ENCODE data around the gene INHBC.
"Not testable (repeated sequence)": the region's sequence is repeated elsewhere in the genome, so short reads cannot be mapped to it uniquely, and the experiment has no call there.

INHBC gene

DNA sequence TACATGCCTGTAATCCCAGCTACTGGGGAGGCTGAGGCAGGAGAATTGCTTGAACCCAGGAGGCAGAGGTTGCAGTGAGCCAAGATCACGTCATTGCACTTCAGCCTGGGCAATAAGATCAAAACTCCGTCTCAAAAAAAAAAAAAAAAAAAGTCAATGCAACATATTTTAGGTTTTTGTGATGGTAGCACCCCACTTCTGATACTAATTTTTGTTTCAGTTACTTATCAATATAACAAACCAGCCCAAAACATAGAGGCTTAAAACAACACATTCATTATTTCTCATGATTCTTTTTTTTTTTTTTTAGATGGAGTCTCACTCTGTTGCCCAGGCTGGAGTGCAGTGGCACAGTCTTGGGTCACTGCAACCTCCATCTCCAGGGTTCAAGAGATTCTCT, 6.8 kb downstream of the INHBC start:
- H3K27me3 Mint-ChIP-seq, result not testable (repeated sequence)

GRCh38 chr12:57441846-57442427, 7.4 kb downstream of the INHBC start:
- no peaks in the 10 kb centered on the region for H3K4me1 Mint-ChIP-seq (ENCODE audit: low read depth)
- peaks cover 4% of the 10 kb centered on the region for H3K36me3 Mint-ChIP-seq
- no peak overlapping the region for H3K4me3 Mint-ChIP-seq
- no peak overlapping the region for H3K27ac Mint-ChIP-seq
- H3K9me3 Mint-ChIP-seq (ENCODE audit: low read depth), result no peaks in the 10 kb centered on the region
- peaks cover 3% of the 10 kb centered on the region for H3K27me3 Mint-ChIP-seq

More for the DNA sequence above, 6.8 kb downstream of the INHBC start:
- H3K4me1 Mint-ChIP-seq (ENCODE audit: low read depth); H3K4me3 Mint-ChIP-seq; H3K27ac Mint-ChIP-seq; H3K36me3 Mint-ChIP-seq; H3K9me3 Mint-ChIP-seq (ENCODE audit: low read depth): not testable (repeated sequence)

DNA sequence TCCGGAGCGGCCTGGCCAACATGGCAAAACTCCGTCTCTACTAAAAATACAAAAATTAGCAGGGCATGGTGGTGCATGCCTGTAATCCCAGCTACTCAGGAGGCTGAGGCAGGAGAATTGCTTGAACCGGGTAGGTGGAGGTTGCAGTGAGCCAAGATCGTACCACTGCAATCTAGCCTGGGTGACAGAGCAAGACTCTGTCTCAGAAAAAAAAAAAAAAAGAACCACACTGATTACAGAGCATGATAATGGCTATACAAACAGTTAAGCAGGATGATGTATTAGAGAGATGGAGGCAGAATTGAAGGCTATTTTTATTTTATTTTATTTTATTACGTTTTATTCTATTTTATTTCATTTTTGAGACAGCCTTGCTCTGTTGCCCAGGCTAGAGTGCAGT, 9.8 kb downstream of the INHBC start:
- H3K27ac Mint-ChIP-seq; H3K9me3 Mint-ChIP-seq (ENCODE audit: low read depth); H3K4me3 Mint-ChIP-seq; H3K36me3 Mint-ChIP-seq; H3K4me1 Mint-ChIP-seq (ENCODE audit: low read depth); H3K27me3 Mint-ChIP-seq: not testable (repeated sequence)

DNA sequence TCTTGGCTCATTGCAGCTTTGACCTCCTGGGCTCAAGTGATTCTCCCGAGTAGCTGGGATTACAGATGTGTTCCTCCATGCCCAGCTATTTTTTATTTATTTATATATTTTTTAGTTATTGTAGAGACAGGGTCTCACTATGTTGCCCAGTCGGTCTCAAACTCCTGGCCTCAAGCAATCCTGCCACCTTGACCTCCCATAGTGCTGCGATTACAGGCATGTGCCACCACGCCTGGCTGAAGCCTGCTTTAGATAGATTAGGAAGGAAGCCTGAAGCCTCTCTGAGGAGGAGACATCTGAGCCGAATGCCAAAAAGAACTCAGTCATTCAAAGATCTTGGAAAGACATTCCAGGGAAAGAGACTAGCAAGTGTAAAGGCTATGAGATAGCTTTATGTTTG, 10.2 kb downstream of the INHBC start:
- H3K4me1 Mint-ChIP-seq (ENCODE audit: low read depth), result no peaks in the 10 kb centered on the region
- H3K4me3 Mint-ChIP-seq, result no peak overlapping the region
- peaks cover 3% of the 10 kb centered on the region for H3K27me3 Mint-ChIP-seq
- H3K27ac Mint-ChIP-seq, result no peak overlapping the region
- no peaks in the 10 kb centered on the region for H3K9me3 Mint-ChIP-seq (ENCODE audit: low read depth)
- peaks cover 4% of the 10 kb centered on the region for H3K36me3 Mint-ChIP-seq

- Mint-ChIP-seq H3K4me3 (no peak overlapping the region), H3K4me1 (ENCODE audit: low read depth) (no peaks in the 10 kb centered on the region), H3K9me3 (ENCODE audit: low read depth) (no peaks in the 10 kb centered on the region), H3K27me3 (peaks cover 3% of the 10 kb centered on the region), H3K27ac (no peak overlapping the region), H3K36me3 (peaks cover 4% of the 10 kb centered on the region)
Measured at GRCh38 chr12:57446292-57446960, 11.8 kb downstream of the INHBC start.

GRCh38 chr12:57448669-57449068, 14.1 kb downstream of the INHBC start:
- Mint-ChIP-seq H3K27me3 (no peaks in the 10 kb centered on the region), H3K9me3 (ENCODE audit: low read depth) (no peaks in the 10 kb centered on the region), H3K4me1 (ENCODE audit: low read depth) (peaks cover 5% of the 10 kb centered on the region), H3K27ac (no peak overlapping the region), H3K4me3 (no peak overlapping the region), H3K36me3 (no peaks in the 10 kb centered on the region)

DNA sequence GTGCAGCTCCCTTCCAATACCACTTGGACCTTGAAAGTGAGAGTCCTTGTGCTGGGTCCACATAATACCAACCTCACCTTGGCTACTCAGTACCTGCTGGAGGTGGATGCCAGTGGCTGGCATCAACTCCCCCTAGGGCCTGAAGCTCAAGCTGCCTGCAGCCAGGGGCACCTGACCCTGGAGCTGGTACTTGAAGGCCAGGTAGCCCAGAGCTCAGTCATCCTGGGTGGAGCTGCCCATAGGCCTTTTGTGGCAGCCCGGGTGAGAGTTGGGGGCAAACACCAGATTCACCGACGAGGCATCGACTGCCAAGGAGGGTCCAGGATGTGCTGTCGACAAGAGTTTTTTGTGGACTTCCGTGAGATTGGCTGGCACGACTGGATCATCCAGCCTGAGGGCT, 14.8 kb downstream of the INHBC start:
- no peak overlapping the region for H3K27ac Mint-ChIP-seq
- H3K4me3 Mint-ChIP-seq, result no peak overlapping the region
- H3K4me1 Mint-ChIP-seq (ENCODE audit: low read depth), result peaks cover 5% of the 10 kb centered on the region
- no peaks in the 10 kb centered on the region for H3K27me3 Mint-ChIP-seq
- H3K36me3 Mint-ChIP-seq, result no peaks in the 10 kb centered on the region
- H3K9me3 Mint-ChIP-seq (ENCODE audit: low read depth), result no peaks in the 10 kb centered on the region

DNA sequence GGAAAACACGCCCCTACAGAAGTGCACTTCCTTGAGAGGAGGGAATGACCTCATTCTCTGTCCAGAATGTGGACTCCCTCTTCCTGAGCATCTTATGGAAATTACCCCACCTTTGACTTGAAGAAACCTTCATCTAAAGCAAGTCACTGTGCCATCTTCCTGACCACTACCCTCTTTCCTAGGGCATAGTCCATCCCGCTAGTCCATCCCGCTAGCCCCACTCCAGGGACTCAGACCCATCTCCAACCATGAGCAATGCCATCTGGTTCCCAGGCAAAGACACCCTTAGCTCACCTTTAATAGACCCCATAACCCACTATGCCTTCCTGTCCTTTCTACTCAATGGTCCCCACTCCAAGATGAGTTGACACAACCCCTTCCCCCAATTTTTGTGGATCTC, 15.5 kb downstream of the INHBC start:
- no peaks in the 10 kb centered on the region for H3K36me3 Mint-ChIP-seq
- H3K4me3 Mint-ChIP-seq, result no peak overlapping the region
- H3K27ac Mint-ChIP-seq, result no peak overlapping the region
- H3K27me3 Mint-ChIP-seq, result no peaks in the 10 kb centered on the region
- H3K4me1 Mint-ChIP-seq (ENCODE audit: low read depth), result peaks cover 5% of the 10 kb centered on the region
- no peaks in the 10 kb centered on the region for H3K9me3 Mint-ChIP-seq (ENCODE audit: low read depth)

DNA sequence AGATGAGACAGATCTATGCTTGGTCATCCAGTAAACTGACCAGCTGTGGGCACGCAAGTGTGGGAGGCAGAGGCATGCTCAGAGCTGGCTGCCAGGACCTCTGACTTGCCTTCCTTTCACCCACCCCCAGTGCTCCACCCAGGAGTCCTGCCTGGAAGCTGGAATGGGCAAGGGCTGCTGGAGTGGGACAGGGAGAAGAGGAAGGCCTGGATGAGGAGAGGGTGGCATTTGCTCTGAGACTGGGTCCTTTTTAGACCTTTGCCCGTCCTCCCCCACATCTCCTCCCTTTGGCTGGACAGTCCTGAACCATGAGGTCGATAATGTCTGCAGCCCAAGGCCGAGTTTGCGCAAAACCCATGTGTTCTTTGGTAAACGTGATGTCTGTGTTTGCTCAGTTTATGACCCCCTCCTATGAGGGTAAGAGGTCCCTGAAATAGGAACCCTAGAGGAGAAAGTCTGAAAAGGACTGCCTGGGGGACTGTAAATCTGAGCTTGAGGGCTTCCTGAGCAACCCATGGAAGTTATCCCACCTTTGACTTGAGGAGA, 16.7 kb downstream of the INHBC start:
- Mint-ChIP-seq H3K9me3 (ENCODE audit: low read depth) (no peaks in the 10 kb centered on the region), H3K36me3 (no peaks in the 10 kb centered on the region), H3K27ac (no peak overlapping the region), H3K4me3 (no peak overlapping the region), H3K27me3 (no peaks in the 10 kb centered on the region), H3K4me1 (ENCODE audit: low read depth) (peaks cover 9% of the 10 kb centered on the region)

DNA sequence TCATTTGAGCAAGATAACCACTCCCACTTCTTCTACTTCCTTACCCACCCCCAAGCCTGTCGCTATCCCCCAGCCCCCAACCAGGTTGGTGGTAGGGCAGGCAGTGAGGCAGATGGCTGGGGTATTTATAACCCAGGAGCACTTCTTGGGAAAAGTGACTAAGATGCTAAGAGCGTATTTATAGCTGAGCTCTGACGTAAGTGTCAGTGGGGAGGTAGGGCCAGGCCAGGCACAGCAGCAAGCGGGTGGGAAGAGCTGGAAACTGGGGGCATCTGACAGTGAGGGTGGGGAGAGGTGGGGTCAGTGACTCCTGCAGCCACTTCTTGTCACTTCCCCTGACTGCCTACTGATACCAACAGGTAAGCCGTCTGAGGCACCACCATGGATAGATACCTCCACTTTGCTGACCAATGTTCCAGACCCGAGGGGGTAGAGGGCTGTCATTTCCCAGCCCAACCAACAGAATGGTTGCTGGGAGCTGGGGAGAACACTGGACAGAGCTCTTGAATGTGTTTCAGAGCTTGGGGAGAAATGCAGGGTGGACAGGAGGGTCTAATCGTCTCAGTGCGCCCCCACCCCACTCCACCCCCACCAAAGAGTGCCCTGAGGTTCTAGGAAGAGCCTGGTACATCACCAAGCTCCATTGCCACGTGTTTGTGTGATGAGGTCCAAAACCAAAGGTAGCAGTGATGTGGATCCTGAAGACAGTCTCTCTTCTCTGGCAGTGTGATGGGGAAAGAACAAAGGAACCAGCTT, 17.8 kb downstream of the INHBC start:
- Mint-ChIP-seq H3K9me3 (ENCODE audit: low read depth) (no peaks in the 10 kb centered on the region), H3K4me1 (ENCODE audit: low read depth) (peaks cover 9% of the 10 kb centered on the region), H3K4me3 (no peak overlapping the region), H3K27ac (peak overlapping the region; percentile 10), H3K36me3 (no peaks in the 10 kb centered on the region), H3K27me3 (no peaks in the 10 kb centered on the region)

DNA sequence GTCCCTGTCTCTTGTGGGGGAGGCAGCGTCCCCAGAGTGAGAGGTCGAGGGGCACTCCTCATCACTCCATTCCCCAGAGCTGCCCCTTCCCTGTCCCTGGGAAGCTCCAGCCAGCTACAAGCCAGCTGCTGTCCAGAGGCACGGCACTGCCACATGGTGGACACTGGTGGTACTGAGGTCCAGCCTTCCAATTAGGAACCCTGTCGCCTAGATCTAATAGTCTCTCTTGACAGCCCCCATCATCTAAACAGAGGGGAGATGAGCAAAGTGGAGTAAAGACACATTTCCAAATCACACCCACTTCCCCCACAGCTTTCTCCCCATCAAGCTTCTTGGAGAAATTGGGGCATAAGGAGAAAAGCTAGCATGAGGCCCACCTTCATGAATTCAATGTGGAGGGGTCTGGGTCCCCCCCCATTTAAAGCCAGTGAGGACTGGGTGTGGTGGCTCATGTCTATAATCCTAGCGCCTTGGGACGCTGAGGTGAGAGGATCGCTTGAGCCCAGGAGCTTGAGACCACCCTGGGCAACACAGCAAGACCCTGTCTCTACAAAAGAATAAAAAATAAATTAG, 18.4 kb downstream of the INHBC start:
- Mint-ChIP-seq H3K27me3 (no peaks in the 10 kb centered on the region), H3K27ac (no peak overlapping the region), H3K4me1 (ENCODE audit: low read depth) (peaks cover 9% of the 10 kb centered on the region), H3K9me3 (ENCODE audit: low read depth) (no peaks in the 10 kb centered on the region), H3K36me3 (no peaks in the 10 kb centered on the region), H3K4me3 (no peak overlapping the region)

- Mint-ChIP-seq H3K4me1 (ENCODE audit: low read depth) (peaks cover 18% of the 10 kb centered on the region), H3K36me3 (no peaks in the 10 kb centered on the region), H3K9me3 (ENCODE audit: low read depth) (no peaks in the 10 kb centered on the region), H3K27ac (no peak overlapping the region), H3K27me3 (no peaks in the 10 kb centered on the region), H3K4me3 (no peak overlapping the region)
Measured at GRCh38 chr12:57454213-57454565, 19.6 kb downstream of the INHBC start.

DNA sequence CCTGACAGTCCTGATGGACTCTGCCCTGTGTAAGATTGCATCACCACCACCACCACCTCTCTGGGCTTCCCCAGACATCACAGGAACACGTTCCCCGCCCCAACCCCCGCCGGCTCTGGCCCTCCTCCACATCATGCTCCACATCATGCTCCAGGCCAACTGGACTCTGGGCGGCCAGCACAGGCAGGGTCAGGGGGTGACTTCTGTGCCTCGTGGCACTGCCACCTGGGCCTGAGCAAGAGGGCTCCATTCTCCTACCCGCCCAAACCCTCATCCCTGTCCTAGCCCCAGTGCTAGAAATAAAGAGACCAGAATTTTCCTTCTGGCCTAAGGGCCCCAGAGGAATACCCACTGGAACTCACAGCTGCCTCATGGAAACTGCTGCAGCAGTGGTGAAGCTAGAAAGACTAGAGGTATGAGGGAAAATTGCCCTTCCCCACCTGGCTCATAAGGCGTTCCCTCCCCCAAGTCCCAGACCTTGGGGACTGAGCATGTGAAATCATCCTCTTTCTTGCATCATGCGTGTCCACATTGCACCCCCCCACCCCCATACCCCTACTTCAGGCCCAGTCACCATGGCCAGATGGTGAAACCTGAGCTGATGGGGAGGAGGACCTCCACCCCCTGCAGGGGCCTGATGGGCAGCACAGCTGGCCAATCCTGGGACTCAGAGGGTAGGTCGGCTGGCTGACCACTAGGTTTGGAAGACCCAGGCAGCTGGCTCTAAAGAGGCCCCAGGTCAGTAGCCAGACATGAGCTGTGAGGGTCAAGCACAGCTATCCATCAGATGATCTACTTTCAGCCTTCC, 20.2 kb downstream of the INHBC start, which contains the start of gene INHBE:
INHBE (plus strand) TSS at position 742 of the 808 bp plus-strand sequence. CDS start 230 bp downstream, outside the sequence.
- Mint-ChIP-seq H3K4me1 (ENCODE audit: low read depth) (peaks cover 22% of the 10 kb centered on the region), H3K9me3 (ENCODE audit: low read depth) (no peaks in the 10 kb centered on the region), H3K4me3 (peak within 1 kb of the TSS; percentile 76), H3K27me3 (no peaks in the 10 kb centered on the region), H3K36me3 (no peaks in the 10 kb centered on the region), H3K27ac (peak within 1 kb of the TSS; percentile 58)

- Mint-ChIP-seq H3K27ac (peak overlapping the region; percentile 58), H3K36me3 (no peaks in the 10 kb centered on the region), H3K4me1 (ENCODE audit: low read depth) (peaks cover 26% of the 10 kb centered on the region), H3K9me3 (ENCODE audit: low read depth) (no peaks in the 10 kb centered on the region), H3K27me3 (no peaks in the 10 kb centered on the region), H3K4me3 (peak overlapping the region; percentile 76)
Measured at GRCh38 chr12:57455374-57456144, 21.0 kb downstream of the INHBC start.
